A673 (cell line): Measurements from ENCODE around the gene SLC13A5. TPM values are rescaled to one million over a fixed set of nuclear protein-coding genes. Genes with fewer than 3 reads are reported as not detected.

Experiments
- BruUV-seq: library from RNA; stranded (reverse); fragments of 400-500 nt; replicated peaks from 2 replicates; lab custom pipeline; 2021; lab: Mats Ljungman, UMichigan
- CTCF ChIA-PET: fragments of 300-600 bp; sonication (Branson Sonifier 250); formaldehyde crosslinking; loops from one replicate; lab custom pipeline; 2022; ENCODE audit warnings: antibody characterized with exemption; lab: Charles Lee
- POLR2A ChIA-PET: fragments of 300-600 bp; sonication (Branson Sonifier 250); formaldehyde crosslinking; loops from one replicate; lab custom pipeline; 2022; ENCODE audit warnings: antibody characterized with exemption; ENCODE audit not compliant: low non-redundant PET; lab: Charles Lee
- DNase-seq: peaks from one replicate; pipeline ENCODE4 v3.0.0-alpha.2; 2015; ENCODE audit warnings: low spot score
- H3K27ac ChIP-seq: fragments of 200-600 bp; sonication (generic); 2 replicates; pipeline ENCODE4 v1.5.1; 2016; ENCODE audit warnings: mixed run types, low read depth, mild to moderate bottlenecking, mixed read lengths, antibody characterized with exemption, low read length; ENCODE audit not compliant: poor library complexity, severe bottlenecking
- H3K27me3 ChIP-seq: fragments of 200-600 bp; sonication (generic); replicated peaks from 2 replicates; pipeline ENCODE4 v1.6.1; 2017; ENCODE audit warnings: mixed run types, low read depth, mild to moderate bottlenecking, mixed read lengths, antibody characterized with exemption, low read length; ENCODE audit not compliant: insufficient read depth, poor library complexity
- H3K36me3 ChIP-seq: fragments of 200-600 bp; sonication (generic); 2 replicates; pipeline ENCODE4 v1.6.1; 2016; ENCODE audit warnings: mixed run types, mild to moderate bottlenecking, mixed read lengths, antibody characterized with exemption, low read length; ENCODE audit not compliant: insufficient read depth, poor library complexity, severe bottlenecking
- H3K4me1 ChIP-seq: fragments of 200-600 bp; sonication (generic); 2 replicates; pipeline ENCODE4 v1.6.1; 2017; ENCODE audit warnings: mixed run types, mild to moderate bottlenecking, mixed read lengths, antibody characterized with exemption, low read length; ENCODE audit not compliant: insufficient read depth, poor library complexity, severe bottlenecking
- H3K4me3 ChIP-seq: fragments of 200-600 bp; sonication (generic); 2 replicates; pipeline ENCODE4 v1.5.1; 2016; ENCODE audit warnings: low read depth, mixed run types, mild to moderate bottlenecking, mixed read lengths, low read length; ENCODE audit not compliant: poor library complexity, severe bottlenecking
- H3K9me3 ChIP-seq: fragments of 200-600 bp; sonication (generic); 2 replicates; pipeline ENCODE4 v1.6.1; 2016; ENCODE audit warnings: mixed run types, low read depth, mild to moderate bottlenecking, mixed read lengths, antibody characterized with exemption, low read length; ENCODE audit not compliant: poor library complexity, severe bottlenecking
- CTCF ChIP-seq: fragments of 300-800, 200-600 bp; sonication (generic); conservative IDR thresholded peaks from 2 replicates; pipeline ENCODE4 v1.5.1; 2017; ENCODE audit warnings: low read depth, mild to moderate bottlenecking, antibody characterized with exemption, low read length, moderate library complexity, mixed read lengths
- EZH2 ChIP-seq: fragments of 200-600 bp; sonication (generic); IDR thresholded peaks from 2 replicates; pipeline ENCODE4 v1.6.1; 2017; ENCODE audit warnings: borderline replicate concordance, low read depth, mild to moderate bottlenecking, mixed read lengths, antibody characterized with exemption, low read length; ENCODE audit not compliant: poor library complexity, severe bottlenecking
- intact Hi-C: fragments of 100-400 bp; cut with micrococcal nuclease; formaldehyde crosslinking; loops from one replicate; pipeline ENCODE4 v1.10.0; 2022; ENCODE audit not compliant: unreplicated experiment
- total RNA-seq: library from RNA; stranded (reverse); gene quantifications from 2 replicates; pipeline ENCODE4 v1.2.3, GENCODE V29; 2021

Gene SLC13A5
- total RNA-seq, 1 experiment from 2014 or later, result not detected

DNA sequence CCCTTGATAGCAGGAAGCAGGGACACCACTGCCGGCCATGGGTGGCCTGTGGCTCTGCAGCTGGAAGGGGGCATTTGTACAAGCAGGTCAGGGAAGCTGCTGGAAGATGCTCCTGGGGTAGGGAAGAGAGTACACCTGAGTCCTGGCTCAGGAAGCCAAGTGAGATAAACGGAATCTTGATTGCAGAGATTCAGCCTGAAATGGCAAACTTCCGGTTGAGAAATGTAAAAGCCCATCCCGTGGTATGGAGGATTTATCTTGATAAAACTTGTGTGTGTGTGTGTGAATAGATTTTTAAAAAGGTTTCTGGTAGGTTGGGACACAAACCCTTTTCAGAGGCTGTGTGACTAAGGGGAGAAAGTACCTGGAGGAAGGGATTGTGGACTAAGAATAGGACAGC, 32.0 kb downstream of the SLC13A5 start:
- CTCF ChIA-PET, result interaction anchor here (0.6 kb wide), 1 partner anchor 15 kb away, joined by 3 read pairs; no protein-coding TSS in a partner anchor
- POLR2A ChIA-PET, result no interaction called here
- H3K36me3 ChIP-seq, result no peaks in the 10 kb centered on the region
- H3K4me1 ChIP-seq, result no peaks in the 10 kb centered on the region
- BruUV-seq, result no TSS peak
- no peak overlapping the region for H3K27ac ChIP-seq
- intact Hi-C loops, result no loop called here
- no peaks in the 10 kb centered on the region for H3K9me3 ChIP-seq
- TF ChIP-seq CTCF (no peak), EZH2 (no peak)
- H3K27me3 ChIP-seq, result peaks cover 16% of the 10 kb centered on the region
- no peak for DNase-seq
- H3K4me3 ChIP-seq, result no peak overlapping the region

- Histone ChIP-seq H3K4me1 (no peaks in the 10 kb centered on the region), H3K27me3 (peaks cover 16% of the 10 kb centered on the region), H3K9me3 (no peaks in the 10 kb centered on the region), H3K27ac (no peak overlapping the region), H3K36me3 (no peaks in the 10 kb centered on the region), H3K4me3 (no peak overlapping the region)
- TF ChIP-seq CTCF (no peak), EZH2 (no peak)
- DNase-seq, result no peak
- ChIA-PET CTCF (no interaction called here), POLR2A (no interaction called here)
- intact Hi-C loops, result no loop called here
- BruUV-seq, result no TSS peak
Measured at GRCh38 chr17:6679241-6679640, 33.9 kb downstream of the SLC13A5 start.

GRCh38 chr17:6677946-6678345, 35.2 kb downstream of the SLC13A5 start:
- no peak for DNase-seq

More at GRCh38 chr17:6677946-6678345, 35.2 kb downstream of the SLC13A5 start:
- ChIA-PET CTCF (no interaction called here), POLR2A (no interaction called here)
- no peaks in the 10 kb centered on the region for H3K4me1 ChIP-seq
- no peaks in the 10 kb centered on the region for H3K36me3 ChIP-seq
- no peaks in the 10 kb centered on the region for H3K9me3 ChIP-seq
- H3K4me3 ChIP-seq, result no peak overlapping the region
- peaks cover 16% of the 10 kb centered on the region for H3K27me3 ChIP-seq
- TF ChIP-seq EZH2 (no peak), CTCF (no peak)
- no TSS peak for BruUV-seq
- intact Hi-C loops, result no loop called here
- H3K27ac ChIP-seq, result no peak overlapping the region
